Prostate gland (tissue), 2 donors: ENCODE data around the gene EXOC6.

Source experiments
- CTCF ChIP-seq, 4 experiments: fragments of 200-600 bp in 2 of 4; fragments of 450-650 bp in 2 of 4; sonication (generic) in 2 of 4; IDR thresholded peaks; 1 replicate in 3 of 4; 2 replicates in 1 of 4; pipeline ENCODE4 v1.5.1; 2016 to 2019; ENCODE audit warnings: antibody characterized with exemption in 4 of 4, mild to moderate bottlenecking in 2 of 4, moderate library complexity in 2 of 4
- POLR2A ChIP-seq: fragments of 450-650 bp; IDR thresholded peaks from one replicate; pipeline ENCODE4 v1.6.1; 2016; ENCODE audit warnings: antibody characterized with exemption, mild to moderate bottlenecking
- POLR2AphosphoS5 ChIP-seq: sonication (generic); formaldehyde crosslinking; IDR thresholded peaks from one replicate; pipeline ENCODE4 v1.6.1; 2017; ENCODE audit warnings: antibody characterized with exemption

GRCh38 chr10:93098816-93099215, 250.5 kb downstream of the EXOC6 start:
- TF ChIP-seq CTCF (IDR thresholded peaks at IDR 0.05) (no peak), POLR2A (no peak), POLR2AphosphoS5 (no peak)
